WTC11 (cell line): ENCODE results near the gene HAUS8. TPM values are rescaled to one million over a fixed set of nuclear protein-coding genes. Genes with fewer than 3 reads are reported as not detected.

Experiments
- ATAC-seq: fragments of 200-7000 bp; cut with Tn5 transposase; 2 replicates; pipeline ENCODE4 v1.10.0; 2021; ENCODE audit warnings: mild to moderate bottlenecking, moderate library complexity
- CTCF ChIA-PET: fragments of 300-600 bp; sonication (Branson Sonifier 250); formaldehyde crosslinking; loops from one replicate; lab custom pipeline; 2021; ENCODE audit warnings: antibody characterized with exemption; lab: Charles Lee
- POLR2A ChIA-PET: fragments of 350-600 bp; sonication (Branson Sonifier 250); formaldehyde crosslinking; loops from one replicate; lab custom pipeline; 2021; ENCODE audit warnings: antibody characterized with exemption; lab: Charles Lee
- DNase-seq: peaks from one replicate; pipeline ENCODE4 v3.0.0; 2021; ENCODE audit warnings: low spot score
- H3K27ac Mint-ChIP-seq: 2 replicates; pipeline ENCODE4 v1.8.0; 2021; ENCODE audit warnings: mixed read lengths
- H3K27me3 Mint-ChIP-seq: 2 replicates; pipeline ENCODE4 v1.8.0; 2021; ENCODE audit warnings: low read depth, mild to moderate bottlenecking, moderate library complexity, mixed read lengths
- H3K36me3 Mint-ChIP-seq: 2 replicates; pipeline ENCODE4 v1.8.0; 2021; ENCODE audit warnings: mixed read lengths
- H3K4me1 Mint-ChIP-seq: 2 replicates; pipeline ENCODE4 v1.8.0; 2022; ENCODE audit warnings: mixed read lengths
- H3K4me3 Mint-ChIP-seq: 2 replicates; pipeline ENCODE4 v1.8.0; 2021; ENCODE audit warnings: mild to moderate bottlenecking, moderate library complexity, mixed read lengths
- H3K9me3 Mint-ChIP-seq: 2 replicates; pipeline ENCODE4 v1.8.0; 2021; ENCODE audit warnings: mixed read lengths
- ATF1 ChIP-seq: sonication (generic); formaldehyde crosslinking; IDR thresholded peaks from 2 replicates; pipeline ENCODE4 v1.8.1; 2023; ENCODE audit warnings: mild to moderate bottlenecking, moderate library complexity, missing genetic modification reagents
- CBFB ChIP-seq: sonication (generic); formaldehyde crosslinking; IDR thresholded peaks from 2 replicates; pipeline ENCODE4 v1.8.1; 2022; ENCODE audit warnings: mild to moderate bottlenecking, low read depth, missing genetic modification reagents
- CREB1 ChIP-seq: sonication (generic); formaldehyde crosslinking; IDR thresholded peaks from 2 replicates; pipeline ENCODE4 v1.8.0; 2023; ENCODE audit warnings: mild to moderate bottlenecking, missing genetic modification reagents
- CREM ChIP-seq: sonication (generic); formaldehyde crosslinking; IDR thresholded peaks from 2 replicates; pipeline ENCODE4 v1.8.1; 2022; ENCODE audit warnings: mild to moderate bottlenecking, missing genetic modification reagents, moderate library complexity
- ELF4 ChIP-seq: sonication (generic); formaldehyde crosslinking; IDR thresholded peaks from 2 replicates; pipeline ENCODE4 v1.8.1; 2022; ENCODE audit warnings: low read depth, mild to moderate bottlenecking, moderate library complexity, missing genetic modification reagents
- FOXJ3 ChIP-seq: sonication (generic); formaldehyde crosslinking; IDR thresholded peaks from 2 replicates; pipeline ENCODE4 v1.9.0; 2021; ENCODE audit warnings: missing genetic modification reagents, mild to moderate bottlenecking, borderline replicate concordance
- GRHL2 ChIP-seq: fragments of 250-450 bp; sonication (Bioruptor Pico); IDR thresholded peaks from 2 replicates; pipeline ENCODE4 v1.8.0; 2022; ENCODE audit warnings: mild to moderate bottlenecking, moderate library complexity; ENCODE audit not compliant: insufficient replicate concordance, severe bottlenecking
- MXD4 ChIP-seq: fragments of 250-450 bp; sonication (Bioruptor Pico); IDR thresholded peaks from 2 replicates; pipeline ENCODE4 v1.8.0; 2021; ENCODE audit warnings: mild to moderate bottlenecking, moderate library complexity, borderline replicate concordance
- NFE2L1 ChIP-seq: sonication (generic); formaldehyde crosslinking; IDR thresholded peaks from 2 replicates; pipeline ENCODE4 v1.8.1; 2023; ENCODE audit warnings: missing genetic modification reagents
- NR2C2 ChIP-seq: sonication (generic); formaldehyde crosslinking; IDR thresholded peaks from 2 replicates; pipeline ENCODE4 v1.8.0; 2022; ENCODE audit warnings: mild to moderate bottlenecking, missing genetic modification reagents
- RORB ChIP-seq: fragments of 250-450 bp; sonication (Bioruptor Pico); IDR thresholded peaks from 2 replicates; pipeline ENCODE4 v1.9.0; 2021; ENCODE audit warnings: mild to moderate bottlenecking
- ZNF219 ChIP-seq: sonication (generic); formaldehyde crosslinking; IDR thresholded peaks from 2 replicates; pipeline ENCODE4 v1.8.0; 2023; ENCODE audit warnings: missing genetic modification reagents, mild to moderate bottlenecking, borderline replicate concordance
- ZNF317 ChIP-seq: sonication (generic); formaldehyde crosslinking; IDR thresholded peaks from 2 replicates; pipeline ENCODE4 v1.8.1; 2023; ENCODE audit warnings: low read depth, mild to moderate bottlenecking, moderate library complexity, missing genetic modification reagents, borderline replicate concordance
- ZNF396 ChIP-seq: fragments of 250-450 bp; sonication (Bioruptor Pico); IDR thresholded peaks from 2 replicates; pipeline ENCODE4 v1.8.0; 2021; ENCODE audit warnings: mild to moderate bottlenecking, moderate library complexity, borderline replicate concordance
- total RNA-seq: library from RNA; stranded (reverse); gene quantifications from 3 replicates; pipeline ENCODE4 v1.2.3, GENCODE V29; 2021
- TF ChIP-seq, protein P1 (sequence below): sonication (generic); formaldehyde crosslinking; IDR thresholded peaks from 2 replicates; pipeline ENCODE4 v1.8.1; 2023; ENCODE audit warnings: mild to moderate bottlenecking, moderate library complexity, missing genetic modification reagents
- TF ChIP-seq, protein P2 (sequence below): sonication (generic); formaldehyde crosslinking; IDR thresholded peaks from 2 replicates; pipeline ENCODE4 v1.8.0; 2023; ENCODE audit warnings: mild to moderate bottlenecking, missing genetic modification reagents
- TF ChIP-seq, protein P3 (sequence below): sonication (generic); formaldehyde crosslinking; IDR thresholded peaks from 2 replicates; pipeline ENCODE4 v1.8.1; 2022; ENCODE audit warnings: mild to moderate bottlenecking, missing genetic modification reagents, moderate library complexity, borderline replicate concordance
- TF ChIP-seq, protein P4 (sequence below): fragments of 250-450 bp; sonication (Bioruptor Pico); IDR thresholded peaks from 2 replicates; pipeline ENCODE4 v1.8.0; 2021; ENCODE audit warnings: mild to moderate bottlenecking
- TF ChIP-seq, protein P5 (sequence below): sonication (generic); formaldehyde crosslinking; conservative IDR thresholded peaks from 2 replicates; pipeline ENCODE4 v1.8.1; 2023; ENCODE audit warnings: mild to moderate bottlenecking, low read depth, missing genetic modification reagents, moderate library complexity

HAUS8 gene
- total RNA-seq, 1 experiment from 2014 or later = 29.7 TPM

DNA sequence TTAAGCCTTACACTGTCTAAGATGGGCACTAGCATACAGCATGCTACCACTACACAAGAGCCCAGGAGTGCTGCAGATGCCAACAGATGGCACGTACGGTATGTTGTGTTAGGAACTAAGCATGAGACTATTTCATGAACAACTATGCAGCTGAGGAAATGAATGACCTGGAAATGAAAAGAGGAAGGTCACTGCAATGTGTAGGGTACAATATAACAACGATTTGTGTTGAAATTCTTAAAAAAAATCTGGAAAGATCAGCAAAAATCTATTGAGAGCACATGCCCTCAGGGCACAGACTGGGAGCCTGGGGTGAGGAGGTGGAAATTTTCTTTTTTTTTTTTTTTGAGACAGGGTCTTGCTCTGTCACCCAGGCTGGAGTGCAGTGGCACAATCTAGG lies 14.4 kb downstream of the HAUS8 start:
- peaks cover 29% of the 10 kb centered on the region for H3K9me3 Mint-ChIP-seq
- H3K36me3 Mint-ChIP-seq = peaks cover 70% of the 10 kb centered on the region
- no peak overlapping the region for H3K27ac Mint-ChIP-seq
- ChIA-PET POLR2A (no interaction called here), CTCF (interaction anchor here (1.6 kb wide), 1 partner anchor 8 kb away, joined by 5 read pairs; no protein-coding TSS in a partner anchor)
- H3K4me3 Mint-ChIP-seq = no peak overlapping the region
- H3K4me1 Mint-ChIP-seq = no peaks in the 10 kb centered on the region
- ATAC-seq (no peak), DNase-seq (no peak)
- no peaks in the 10 kb centered on the region for H3K27me3 Mint-ChIP-seq
- TF ChIP-seq MXD4 (CRISPR knock-in tag) (no peak), ZNF396 (CRISPR knock-in tag) (no peak), FOXJ3 (CRISPR knock-in tag) (no peak), CREM (CRISPR knock-in tag) (no peak), ZNF317 (CRISPR knock-in tag) (no peak), ZNF219 (CRISPR knock-in tag) (no peak), GRHL2 (CRISPR knock-in tag) (no peak), ELF4 (CRISPR knock-in tag) (no peak), ATF1 (no peak)
- TF ChIP-seq, protein P1, sequence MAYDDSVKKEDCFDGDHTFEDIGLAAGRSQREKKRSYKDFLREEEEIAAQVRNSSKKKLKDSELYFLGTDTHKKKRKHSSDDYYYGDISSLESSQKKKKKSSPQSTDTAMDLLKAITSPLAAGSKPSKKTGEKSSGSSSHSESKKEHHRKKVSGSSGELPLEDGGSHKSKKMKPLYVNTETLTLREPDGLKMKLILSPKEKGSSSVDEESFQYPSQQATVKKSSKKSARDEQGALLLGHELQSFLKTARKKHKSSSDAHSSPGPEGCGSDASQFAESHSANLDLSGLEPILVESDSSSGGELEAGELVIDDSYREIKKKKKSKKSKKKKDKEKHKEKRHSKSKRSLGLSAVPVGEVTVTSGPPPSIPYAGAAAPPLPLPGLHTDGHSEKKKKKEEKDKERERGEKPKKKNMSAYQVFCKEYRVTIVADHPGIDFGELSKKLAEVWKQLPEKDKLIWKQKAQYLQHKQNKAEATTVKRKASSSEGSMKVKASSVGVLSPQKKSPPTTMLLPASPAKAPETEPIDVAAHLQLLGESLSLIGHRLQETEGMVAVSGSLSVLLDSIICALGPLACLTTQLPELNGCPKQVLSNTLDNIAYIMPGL (CRISPR knock-in tag) = no peak
- TF ChIP-seq, protein P2, sequence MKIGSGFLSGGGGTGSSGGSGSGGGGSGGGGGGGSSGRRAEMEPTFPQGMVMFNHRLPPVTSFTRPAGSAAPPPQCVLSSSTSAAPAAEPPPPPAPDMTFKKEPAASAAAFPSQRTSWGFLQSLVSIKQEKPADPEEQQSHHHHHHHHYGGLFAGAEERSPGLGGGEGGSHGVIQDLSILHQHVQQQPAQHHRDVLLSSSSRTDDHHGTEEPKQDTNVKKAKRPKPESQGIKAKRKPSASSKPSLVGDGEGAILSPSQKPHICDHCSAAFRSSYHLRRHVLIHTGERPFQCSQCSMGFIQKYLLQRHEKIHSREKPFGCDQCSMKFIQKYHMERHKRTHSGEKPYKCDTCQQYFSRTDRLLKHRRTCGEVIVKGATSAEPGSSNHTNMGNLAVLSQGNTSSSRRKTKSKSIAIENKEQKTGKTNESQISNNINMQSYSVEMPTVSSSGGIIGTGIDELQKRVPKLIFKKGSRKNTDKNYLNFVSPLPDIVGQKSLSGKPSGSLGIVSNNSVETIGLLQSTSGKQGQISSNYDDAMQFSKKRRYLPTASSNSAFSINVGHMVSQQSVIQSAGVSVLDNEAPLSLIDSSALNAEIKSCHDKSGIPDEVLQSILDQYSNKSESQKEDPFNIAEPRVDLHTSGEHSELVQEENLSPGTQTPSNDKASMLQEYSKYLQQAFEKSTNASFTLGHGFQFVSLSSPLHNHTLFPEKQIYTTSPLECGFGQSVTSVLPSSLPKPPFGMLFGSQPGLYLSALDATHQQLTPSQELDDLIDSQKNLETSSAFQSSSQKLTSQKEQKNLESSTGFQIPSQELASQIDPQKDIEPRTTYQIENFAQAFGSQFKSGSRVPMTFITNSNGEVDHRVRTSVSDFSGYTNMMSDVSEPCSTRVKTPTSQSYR = no peak
- TF ChIP-seq, protein P3, sequence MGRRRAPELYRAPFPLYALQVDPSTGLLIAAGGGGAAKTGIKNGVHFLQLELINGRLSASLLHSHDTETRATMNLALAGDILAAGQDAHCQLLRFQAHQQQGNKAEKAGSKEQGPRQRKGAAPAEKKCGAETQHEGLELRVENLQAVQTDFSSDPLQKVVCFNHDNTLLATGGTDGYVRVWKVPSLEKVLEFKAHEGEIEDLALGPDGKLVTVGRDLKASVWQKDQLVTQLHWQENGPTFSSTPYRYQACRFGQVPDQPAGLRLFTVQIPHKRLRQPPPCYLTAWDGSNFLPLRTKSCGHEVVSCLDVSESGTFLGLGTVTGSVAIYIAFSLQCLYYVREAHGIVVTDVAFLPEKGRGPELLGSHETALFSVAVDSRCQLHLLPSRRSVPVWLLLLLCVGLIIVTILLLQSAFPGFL = no peak
- TF ChIP-seq, all 79 proteins: peak for 0

DNA sequence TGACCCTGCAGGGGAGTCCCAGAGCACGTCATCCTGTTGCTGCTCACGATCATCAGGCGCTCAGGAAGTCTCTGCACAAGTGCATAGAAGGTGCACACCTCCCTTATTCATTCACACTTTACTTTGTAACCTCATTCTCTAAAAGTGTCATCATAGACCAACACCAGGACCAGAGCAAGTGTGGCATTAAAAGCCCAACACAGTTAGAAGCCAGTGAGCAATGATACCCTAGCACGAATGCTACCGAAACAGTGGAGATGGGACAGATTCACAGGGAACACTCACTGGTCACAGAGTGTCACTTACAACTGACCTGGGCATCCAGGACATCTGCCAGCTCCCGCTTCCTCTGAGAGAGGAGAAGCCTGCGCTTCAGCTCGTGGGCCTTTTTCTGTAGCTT lies 17.0 kb downstream of the HAUS8 start:
- no peaks in the 10 kb centered on the region for H3K4me1 Mint-ChIP-seq
- no peak for DNase-seq
- H3K9me3 Mint-ChIP-seq = peaks cover 29% of the 10 kb centered on the region
- no peaks in the 10 kb centered on the region for H3K27me3 Mint-ChIP-seq
- no peak overlapping the region for H3K4me3 Mint-ChIP-seq
- POLR2A ChIA-PET = interaction anchor here (0.6 kb wide), 1 partner anchor 18 kb away, joined by 6 read pairs; no protein-coding TSS in a partner anchor
- H3K36me3 Mint-ChIP-seq = peaks cover 71% of the 10 kb centered on the region
- TF ChIP-seq, protein P4, sequence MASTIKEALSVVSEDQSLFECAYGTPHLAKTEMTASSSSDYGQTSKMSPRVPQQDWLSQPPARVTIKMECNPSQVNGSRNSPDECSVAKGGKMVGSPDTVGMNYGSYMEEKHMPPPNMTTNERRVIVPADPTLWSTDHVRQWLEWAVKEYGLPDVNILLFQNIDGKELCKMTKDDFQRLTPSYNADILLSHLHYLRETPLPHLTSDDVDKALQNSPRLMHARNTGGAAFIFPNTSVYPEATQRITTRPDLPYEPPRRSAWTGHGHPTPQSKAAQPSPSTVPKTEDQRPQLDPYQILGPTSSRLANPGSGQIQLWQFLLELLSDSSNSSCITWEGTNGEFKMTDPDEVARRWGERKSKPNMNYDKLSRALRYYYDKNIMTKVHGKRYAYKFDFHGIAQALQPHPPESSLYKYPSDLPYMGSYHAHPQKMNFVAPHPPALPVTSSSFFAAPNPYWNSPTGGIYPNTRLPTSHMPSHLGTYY (CRISPR knock-in tag) = no peak
- no peak for TF ChIP-seq NR2C2 (CRISPR knock-in tag)
- TF ChIP-seq CREB1 (CRISPR knock-in tag) = no peak
- no peak for TF ChIP-seq RORB (CRISPR knock-in tag)
- TF ChIP-seq CBFB (CRISPR knock-in tag) = no peak
- TF ChIP-seq, protein P1 (CRISPR knock-in tag) = no peak
- TF ChIP-seq NFE2L1 = no peak
- TF ChIP-seq, protein P5, sequence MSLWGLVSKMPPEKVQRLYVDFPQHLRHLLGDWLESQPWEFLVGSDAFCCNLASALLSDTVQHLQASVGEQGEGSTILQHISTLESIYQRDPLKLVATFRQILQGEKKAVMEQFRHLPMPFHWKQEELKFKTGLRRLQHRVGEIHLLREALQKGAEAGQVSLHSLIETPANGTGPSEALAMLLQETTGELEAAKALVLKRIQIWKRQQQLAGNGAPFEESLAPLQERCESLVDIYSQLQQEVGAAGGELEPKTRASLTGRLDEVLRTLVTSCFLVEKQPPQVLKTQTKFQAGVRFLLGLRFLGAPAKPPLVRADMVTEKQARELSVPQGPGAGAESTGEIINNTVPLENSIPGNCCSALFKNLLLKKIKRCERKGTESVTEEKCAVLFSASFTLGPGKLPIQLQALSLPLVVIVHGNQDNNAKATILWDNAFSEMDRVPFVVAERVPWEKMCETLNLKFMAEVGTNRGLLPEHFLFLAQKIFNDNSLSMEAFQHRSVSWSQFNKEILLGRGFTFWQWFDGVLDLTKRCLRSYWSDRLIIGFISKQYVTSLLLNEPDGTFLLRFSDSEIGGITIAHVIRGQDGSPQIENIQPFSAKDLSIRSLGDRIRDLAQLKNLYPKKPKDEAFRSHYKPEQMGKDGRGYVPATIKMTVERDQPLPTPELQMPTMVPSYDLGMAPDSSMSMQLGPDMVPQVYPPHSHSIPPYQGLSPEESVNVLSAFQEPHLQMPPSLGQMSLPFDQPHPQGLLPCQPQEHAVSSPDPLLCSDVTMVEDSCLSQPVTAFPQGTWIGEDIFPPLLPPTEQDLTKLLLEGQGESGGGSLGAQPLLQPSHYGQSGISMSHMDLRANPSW (CRISPR knock-in tag) = no peak
- TF ChIP-seq, all 79 proteins: peak for 0
- CTCF ChIA-PET = no interaction called here
- H3K27ac Mint-ChIP-seq = no peak overlapping the region
- no peak for ATAC-seq
